Mesodermal cell (in vitro differentiated cells): ENCODE data around the gene WDR64. TPM values are rescaled to one million over a fixed set of nuclear protein-coding genes. Genes with fewer than 3 reads are reported as not detected.

ENCODE experiments used
- H3K27ac ChIP-seq: 2 replicates; pipeline ENCODE4 v1.7.0; 2013; ENCODE audit warnings: mild to moderate bottlenecking, low read depth, low read length, moderate library complexity; ENCODE audit not compliant: severe bottlenecking
- H3K36me3 ChIP-seq: 2 replicates; pipeline ENCODE4 v1.7.1; 2013; ENCODE audit warnings: mild to moderate bottlenecking, low read length, moderate library complexity; ENCODE audit not compliant: control insufficient read depth, insufficient read depth
- H3K4me1 ChIP-seq: one replicate; pipeline ENCODE4 v1.7.1; 2013; ENCODE audit warnings: mild to moderate bottlenecking, low read length; ENCODE audit not compliant: insufficient read depth, control insufficient read depth, poor library complexity, severe bottlenecking
- H3K4me3 ChIP-seq: 2 replicates; pipeline ENCODE4 v1.7.0; 2013; ENCODE audit warnings: low read length, control low read depth, mild to moderate bottlenecking; ENCODE audit not compliant: insufficient read depth, poor library complexity, severe bottlenecking; ENCODE audit errors: extremely low read depth
- H3K9me3 ChIP-seq: 2 replicates; pipeline ENCODE4 v1.7.1; 2013; ENCODE audit warnings: mild to moderate bottlenecking, low read length, moderate library complexity; ENCODE audit not compliant: control insufficient read depth
- WGBS, 2 experiments: methylation state at CpG; one replicate each; pipeline ENCODE4 v1.1.5; 2013; ENCODE audit warnings: missing lambda C conversion rate in 2 of 2; ENCODE audit not compliant: insufficient coverage in 2 of 2; 5-methylcytosine and 5-hydroxymethylcytosine counted together
- polyA plus RNA-seq, 2 experiments: library from polyadenylated mRNA; stranded (reverse); fragments of 50-300 nt; gene quantifications; one replicate each; pipeline ENCODE4 v1.2.3, GENCODE V29; 2013

WDR64 gene
- not detected for polyA plus RNA-seq (2013, experiment 1 of 2)
- not detected for polyA plus RNA-seq (2013, experiment 2 of 2)

GRCh38 chr1:241652012-241652411 is at the start of gene WDR64:
WDR64 (plus strand) TSS chr1:241652281; CDS start chr1:241652485, 204 bp downstream.
- Histone ChIP-seq H3K4me1 (no peaks in the 10 kb centered on the region), H3K9me3 (no peaks in the 10 kb centered on the region), H3K36me3 (no peaks in the 10 kb centered on the region), H3K4me3 (no peak within 1 kb of the TSS), H3K27ac (no peak within 1 kb of the TSS)
- WGBS, 2 experiments = 100% methylated on average over 1 of the region's 4 CpGs; no CpG with 5 or more reads in 1 of the 2 experiments

DNA sequence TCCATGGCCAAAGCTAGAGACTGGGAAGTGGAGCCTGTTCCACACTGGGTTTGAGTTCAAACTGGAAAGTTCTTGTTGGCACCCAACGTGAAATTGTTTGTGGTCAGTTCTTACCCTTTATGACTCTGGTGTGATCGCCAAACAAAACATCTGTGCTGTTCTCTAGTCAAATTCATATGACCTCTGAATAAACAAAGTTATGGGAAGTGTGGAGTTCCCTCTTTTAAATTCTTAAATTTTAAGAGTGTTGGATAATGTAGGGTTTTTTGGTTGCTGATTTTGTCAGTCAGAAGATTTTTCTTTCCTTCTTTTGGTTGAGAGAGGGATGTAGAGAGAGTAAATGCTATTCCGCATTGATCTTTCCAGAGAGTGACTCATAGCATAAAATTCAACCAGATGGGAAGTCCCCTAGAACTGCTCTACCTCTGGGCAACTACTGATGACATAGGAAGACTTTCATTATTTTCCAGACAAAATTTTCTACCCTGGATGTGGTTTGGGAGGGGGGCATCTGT is 48.3 kb upstream of the WDR64 start:
- H3K36me3 ChIP-seq = peaks cover 8% of the 10 kb centered on the region
- H3K9me3 ChIP-seq = no peaks in the 10 kb centered on the region
- peaks cover 19% of the 10 kb centered on the region for H3K4me1 ChIP-seq
- no peak overlapping the region for H3K27ac ChIP-seq
- H3K4me3 ChIP-seq = no peak overlapping the region
- 100% methylated on average over 1 of the region's 3 CpGs for WGBS, 2 experiments

GRCh38 chr1:241605146-241605805 is 46.8 kb upstream of the WDR64 start:
- Histone ChIP-seq H3K36me3 (peaks cover 8% of the 10 kb centered on the region), H3K4me3 (no peak overlapping the region), H3K27ac (no peak overlapping the region), H3K4me1 (peaks cover 32% of the 10 kb centered on the region), H3K9me3 (no peaks in the 10 kb centered on the region)
- WGBS, 2 experiments = 89 to 90% methylated on average over 7 to 9 of the region's 9 CpGs

DNA sequence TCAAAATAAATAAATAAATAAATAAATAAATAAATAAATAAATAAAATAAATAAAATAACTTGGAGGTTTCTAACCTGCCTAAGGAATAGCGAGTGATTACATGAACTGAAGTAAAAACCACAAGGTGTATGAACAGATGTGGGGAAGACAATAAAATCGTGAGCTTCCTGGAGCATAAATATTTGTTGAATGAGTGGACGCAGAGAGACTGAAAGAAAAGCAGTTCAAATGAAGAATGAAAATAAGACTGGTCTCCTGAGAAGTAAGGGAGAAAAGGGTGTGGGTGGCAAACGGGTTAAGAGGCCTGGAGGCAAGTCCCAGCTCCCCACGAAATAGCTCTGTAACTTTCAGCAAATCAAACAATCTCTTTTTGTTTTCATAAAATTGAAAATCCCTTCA is 45.5 kb upstream of the WDR64 start:
- Histone ChIP-seq H3K9me3 (no peaks in the 10 kb centered on the region), H3K36me3 (peaks cover 8% of the 10 kb centered on the region), H3K27ac (no peak overlapping the region), H3K4me3 (no peak overlapping the region), H3K4me1 (peaks cover 34% of the 10 kb centered on the region)
- 93 to 96% methylated on average over 2 to 3 of the region's 5 CpGs for WGBS, 2 experiments

DNA sequence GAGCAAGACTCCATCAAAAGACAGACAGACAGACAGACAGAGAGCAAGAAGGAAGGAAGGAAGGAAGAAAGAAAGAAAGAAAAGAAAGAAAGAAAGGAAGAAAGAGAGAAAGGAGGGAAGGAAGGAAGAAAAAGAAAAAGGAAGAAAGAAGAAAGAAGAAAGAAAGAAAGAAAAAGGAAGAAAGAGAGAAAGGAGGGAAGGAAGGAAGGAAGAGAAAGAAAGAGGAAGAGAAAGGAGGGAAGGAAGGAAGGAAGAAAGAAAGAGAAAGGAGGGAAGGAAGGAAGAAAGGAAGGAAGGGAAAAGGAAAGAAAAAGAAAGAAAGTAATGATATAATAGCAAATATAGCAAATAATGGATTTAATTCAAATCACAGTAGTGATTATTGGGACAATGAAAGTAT is 44.6 kb upstream of the WDR64 start:
- H3K36me3 ChIP-seq = peaks cover 8% of the 10 kb centered on the region
- H3K9me3 ChIP-seq = no peaks in the 10 kb centered on the region
- H3K27ac ChIP-seq = no peak overlapping the region
- H3K4me3 ChIP-seq = no peak overlapping the region
- H3K4me1 ChIP-seq = peaks cover 37% of the 10 kb centered on the region

GRCh38 chr1:241608379-241609033 is 43.6 kb upstream of the WDR64 start:
- Histone ChIP-seq H3K4me3 (no peak overlapping the region), H3K4me1 (peaks cover 37% of the 10 kb centered on the region), H3K9me3 (no peaks in the 10 kb centered on the region), H3K36me3 (peaks cover 4% of the 10 kb centered on the region), H3K27ac (no peak overlapping the region)
- WGBS, 2 experiments = 72 to 95% methylated on average over 2 of the region's 3 CpGs

DNA sequence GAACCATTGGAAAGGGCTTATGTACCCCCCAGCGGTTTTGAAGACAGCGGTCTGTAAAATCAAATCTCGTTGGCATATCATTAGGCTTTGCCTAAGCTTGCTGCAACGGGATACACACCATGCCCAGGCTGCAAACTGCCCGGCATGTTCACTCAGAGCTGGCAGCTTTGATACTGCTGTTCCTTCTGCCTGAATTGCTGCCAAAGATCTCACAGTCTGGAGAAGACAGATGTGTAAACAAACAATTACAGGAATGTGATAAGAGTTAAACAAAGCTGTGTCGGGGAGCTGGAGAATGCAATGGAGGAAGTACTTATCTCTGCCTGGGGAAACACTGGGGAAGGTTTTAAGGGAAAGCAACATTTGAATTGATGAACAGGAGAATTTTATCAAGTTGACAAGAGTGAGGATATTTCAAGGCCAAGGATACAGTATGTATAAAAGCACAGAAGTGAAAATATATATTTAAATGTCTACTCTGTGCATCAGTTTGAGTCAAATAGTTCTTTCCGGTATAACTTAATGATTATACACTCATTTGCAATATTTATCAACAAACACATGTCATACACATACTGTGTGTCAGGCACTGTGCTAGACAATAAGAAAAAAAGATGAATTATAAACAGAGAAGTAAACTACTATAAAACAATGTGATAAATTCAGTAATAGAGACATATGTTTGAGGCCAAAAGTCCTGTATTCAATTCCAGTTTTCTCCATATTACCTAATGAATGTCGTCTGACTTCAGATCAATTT is 41.8 kb upstream of the WDR64 start:
- peak overlapping the region; percentile 57 for H3K27ac ChIP-seq
- no peaks in the 10 kb centered on the region for H3K9me3 ChIP-seq
- WGBS, 2 experiments = 69 to 78% methylated on average over 4 to 6 of the region's 8 CpGs
- H3K4me1 ChIP-seq = peaks cover 37% of the 10 kb centered on the region
- no peaks in the 10 kb centered on the region for H3K36me3 ChIP-seq
- H3K4me3 ChIP-seq = no peak overlapping the region

- 48% methylated on average over 3 of the region's 3 CpGs; no CpG with 5 or more reads in 1 of the 2 experiments for WGBS, 2 experiments
- H3K36me3 ChIP-seq = no peaks in the 10 kb centered on the region
- no peak overlapping the region for H3K4me3 ChIP-seq
- peak overlapping the region; percentile 7 for H3K27ac ChIP-seq
- H3K4me1 ChIP-seq = peaks cover 37% of the 10 kb centered on the region
- no peaks in the 10 kb centered on the region for H3K9me3 ChIP-seq
Measured at GRCh38 chr1:241611063-241611462, 41.0 kb upstream of the WDR64 start.

DNA sequence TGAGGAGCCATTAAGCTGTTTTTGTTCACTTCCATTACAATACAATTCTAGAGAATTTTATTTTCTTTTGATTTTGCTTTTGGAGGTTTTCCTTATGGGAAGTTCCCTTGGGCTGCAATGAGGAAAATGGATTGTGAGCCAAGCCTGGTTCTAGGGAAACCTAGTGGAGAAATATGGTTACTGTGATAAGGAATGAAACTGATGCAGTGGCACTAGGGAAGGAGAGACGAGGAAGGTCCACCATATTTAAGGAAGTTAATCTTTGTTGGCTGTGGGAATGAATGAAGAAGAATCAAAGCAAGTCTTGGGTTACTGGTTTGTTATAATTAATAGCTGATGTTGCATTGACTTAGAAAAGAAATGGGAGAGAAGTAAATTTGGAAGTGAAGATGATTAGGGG is 40.3 kb upstream of the WDR64 start:
- Histone ChIP-seq H3K4me1 (peaks cover 35% of the 10 kb centered on the region), H3K36me3 (no peaks in the 10 kb centered on the region), H3K4me3 (no peak overlapping the region), H3K9me3 (no peaks in the 10 kb centered on the region), H3K27ac (peak overlapping the region; percentile 7)
- WGBS, 2 experiments = 67 to 86% methylated on average over 1 of the region's 1 CpG

GRCh38 chr1:241612533-241613477 is 39.3 kb upstream of the WDR64 start:
- WGBS, 2 experiments = 63 to 79% methylated on average over 4 to 5 of the region's 9 CpGs
- Histone ChIP-seq H3K4me1 (peaks cover 34% of the 10 kb centered on the region), H3K4me3 (no peak overlapping the region), H3K9me3 (no peaks in the 10 kb centered on the region), H3K27ac (no peak overlapping the region), H3K36me3 (no peaks in the 10 kb centered on the region)
